MM.1S (cell line): ENCODE data around the gene GLA.

Source experiments
- CTCF ChIP-seq: fragments of 300-600 bp; sonication (generic); IDR thresholded peaks from 2 replicates; pipeline ENCODE4 v1.5.1; 2016; ENCODE audit warnings: antibody characterized with exemption, low read length, mixed read lengths
- EZH2 ChIP-seq: fragments of 300-600 bp; sonication (generic); optimal IDR thresholded peaks from 2 replicates; pipeline ENCODE3; 2017; ENCODE audit warnings: low read depth, mild to moderate bottlenecking, antibody characterized with exemption, low read length, mixed read lengths
- EZH2phosphoT487 ChIP-seq: fragments of 300-600 bp; sonication (generic); IDR thresholded peaks from 2 replicates; pipeline ENCODE4 v1.6.1; 2018; ENCODE audit warnings: antibody characterized with exemption, low read length

GRCh38 chrX:101411984-101412383, 4.3 kb upstream of the GLA start:
- TF ChIP-seq CTCF (no peak), EZH2 (no peak), EZH2phosphoT487 (no peak)
